Measurements from ENCODE around the gene SAMMSON.
A peak's percentile ranks its signal among the peaks of the same experiment; 100 is the strongest.

Gene SAMMSON

DNA sequence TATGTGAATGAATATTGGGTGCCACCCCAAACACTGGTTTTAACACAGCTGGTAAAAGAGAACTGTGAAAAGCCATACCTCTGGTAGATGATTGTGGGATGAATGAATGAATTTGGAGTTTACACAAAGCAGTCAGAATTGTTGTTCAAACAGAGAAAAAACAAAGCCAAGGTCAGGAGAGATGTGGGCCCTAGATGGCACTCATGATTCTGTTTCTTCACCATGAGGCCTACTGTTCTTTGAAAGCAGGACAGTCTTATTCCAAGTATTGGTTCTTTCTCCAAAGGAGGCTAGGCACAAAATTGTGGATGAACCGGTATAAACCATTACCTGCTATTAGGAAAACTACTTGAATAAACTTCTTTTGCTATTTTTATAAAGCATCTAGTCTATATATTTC is 97.6 kb downstream of the SAMMSON start:
- TF ChIP-seq, protein P1, sequence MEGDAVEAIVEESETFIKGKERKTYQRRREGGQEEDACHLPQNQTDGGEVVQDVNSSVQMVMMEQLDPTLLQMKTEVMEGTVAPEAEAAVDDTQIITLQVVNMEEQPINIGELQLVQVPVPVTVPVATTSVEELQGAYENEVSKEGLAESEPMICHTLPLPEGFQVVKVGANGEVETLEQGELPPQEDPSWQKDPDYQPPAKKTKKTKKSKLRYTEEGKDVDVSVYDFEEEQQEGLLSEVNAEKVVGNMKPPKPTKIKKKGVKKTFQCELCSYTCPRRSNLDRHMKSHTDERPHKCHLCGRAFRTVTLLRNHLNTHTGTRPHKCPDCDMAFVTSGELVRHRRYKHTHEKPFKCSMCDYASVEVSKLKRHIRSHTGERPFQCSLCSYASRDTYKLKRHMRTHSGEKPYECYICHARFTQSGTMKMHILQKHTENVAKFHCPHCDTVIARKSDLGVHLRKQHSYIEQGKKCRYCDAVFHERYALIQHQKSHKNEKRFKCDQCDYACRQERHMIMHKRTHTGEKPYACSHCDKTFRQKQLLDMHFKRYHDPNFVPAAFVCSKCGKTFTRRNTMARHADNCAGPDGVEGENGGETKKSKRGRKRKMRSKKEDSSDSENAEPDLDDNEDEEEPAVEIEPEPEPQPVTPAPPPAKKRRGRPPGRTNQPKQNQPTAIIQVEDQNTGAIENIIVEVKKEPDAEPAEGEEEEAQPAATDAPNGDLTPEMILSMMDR (IDR thresholded peaks at IDR 0.05; ENCODE audit: extremely low read depth, missing control alignments), result no peak
- DNase-seq (ENCODE audit: low spot score), result no peak

DNA sequence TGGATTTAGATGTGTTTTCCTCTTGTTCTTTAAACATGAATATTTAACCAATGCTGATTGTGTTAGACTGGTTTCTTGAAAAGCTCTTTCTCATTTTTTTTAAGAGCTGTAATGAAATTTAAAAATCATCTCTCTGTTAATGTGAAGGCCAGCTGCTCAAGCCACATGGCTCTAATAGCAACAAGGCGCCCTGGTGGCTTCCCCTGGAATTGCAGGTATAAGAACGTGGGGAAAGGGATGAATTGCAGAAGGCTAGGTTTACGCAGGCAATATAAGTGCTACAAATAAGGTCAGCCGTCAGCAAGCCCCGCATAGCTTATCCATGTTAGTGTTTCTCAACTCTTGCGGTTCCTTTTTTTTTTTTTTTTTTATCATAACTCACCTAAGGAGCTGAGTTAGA is 108.5 kb downstream of the SAMMSON start:
- DNase-seq (ENCODE audit: low spot score), result peak; percentile 26
- TF ChIP-seq, protein P1 (IDR thresholded peaks at IDR 0.05; ENCODE audit: extremely low read depth, missing control alignments), result peak; percentile 60

GRCh38 chr3:70108546-70108945 is 109.0 kb downstream of the SAMMSON start:
- no peak for DNase-seq (ENCODE audit: low spot score)
- TF ChIP-seq, protein P1 (IDR thresholded peaks at IDR 0.05; ENCODE audit: extremely low read depth, missing control alignments), result no peak

- DNase-seq (ENCODE audit: low spot score), result no peak
- TF ChIP-seq, protein P1 (IDR thresholded peaks at IDR 0.05; ENCODE audit: extremely low read depth, missing control alignments), result no peak
Measured at GRCh38 chr3:70110066-70110465, 110.5 kb downstream of the SAMMSON start.

DNA sequence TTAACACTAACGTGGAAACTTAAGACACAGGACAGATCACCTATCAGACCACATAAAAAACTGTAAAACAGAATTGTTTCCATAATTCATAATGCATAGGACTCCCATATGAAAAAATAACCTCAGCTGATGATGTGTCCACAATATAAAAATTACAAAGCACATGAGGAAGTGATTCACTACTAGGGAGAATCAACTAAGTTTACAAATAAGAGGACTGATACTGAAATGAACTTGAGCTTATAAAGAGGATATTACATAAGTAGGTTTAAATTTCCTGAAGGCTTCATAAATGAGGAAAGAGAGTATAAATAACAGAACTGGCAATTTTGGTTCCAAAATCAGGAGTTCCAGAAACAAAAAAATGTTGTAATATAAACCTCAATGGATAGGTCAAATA is 111.9 kb downstream of the SAMMSON start:
- no peak for DNase-seq (ENCODE audit: low spot score)
- TF ChIP-seq, protein P1 (IDR thresholded peaks at IDR 0.05; ENCODE audit: extremely low read depth, missing control alignments), result no peak

DNA sequence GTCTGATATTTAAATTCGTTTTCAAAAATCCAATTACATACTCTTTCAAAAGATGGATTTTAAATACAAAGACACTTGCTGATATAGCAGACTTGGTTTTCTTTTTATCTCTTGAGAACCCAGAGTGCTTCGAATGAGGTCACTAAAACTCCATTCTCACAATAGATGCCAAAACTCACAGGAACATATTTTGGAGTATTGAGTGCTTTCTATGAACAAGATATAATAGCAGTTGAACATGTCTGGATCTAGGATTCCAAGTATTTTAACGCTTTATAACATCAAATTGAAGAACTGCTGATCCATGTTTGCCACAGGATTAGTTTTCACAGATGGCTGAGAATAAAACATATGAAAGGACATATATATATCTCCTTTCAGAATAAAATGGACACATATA is 113.2 kb downstream of the SAMMSON start:
- DNase-seq (ENCODE audit: low spot score), result no peak
- TF ChIP-seq, protein P1 (IDR thresholded peaks at IDR 0.05; ENCODE audit: extremely low read depth, missing control alignments), result no peak

DNA sequence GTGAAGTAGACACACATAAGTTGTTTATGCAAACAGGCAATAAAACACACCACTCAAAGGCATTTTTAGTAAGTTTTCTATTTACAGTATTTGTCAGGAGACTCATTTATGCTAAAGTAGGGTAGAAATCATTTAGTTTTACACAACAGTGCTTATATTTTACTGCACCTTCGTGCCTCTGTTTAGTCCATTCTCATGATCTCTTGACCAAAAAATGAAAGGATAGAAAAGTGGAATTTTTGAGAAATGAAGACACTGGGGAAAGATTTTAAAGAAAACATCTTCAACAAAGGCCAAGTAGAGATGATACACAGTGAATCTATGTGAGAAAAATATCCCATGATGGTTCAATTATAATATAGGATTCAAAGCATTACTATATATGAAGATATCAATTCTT is 114.9 kb downstream of the SAMMSON start:
- no peak for DNase-seq (ENCODE audit: low spot score)

More for the DNA sequence above, 114.9 kb downstream of the SAMMSON start:
- TF ChIP-seq, protein P1 (IDR thresholded peaks at IDR 0.05; ENCODE audit: extremely low read depth, missing control alignments), result no peak
